WTC11 (cell line): ENCODE data around the gene BFSP1. TPM values are rescaled to one million over a fixed set of nuclear protein-coding genes. Genes with fewer than 3 reads are reported as not detected.

ENCODE experiments used
- ATAC-seq: fragments of 200-7000 bp; cut with Tn5 transposase; 2 replicates; pipeline ENCODE4 v1.10.0; 2021; ENCODE audit warnings: mild to moderate bottlenecking, moderate library complexity
- CTCF ChIA-PET: fragments of 300-600 bp; sonication (Branson Sonifier 250); formaldehyde crosslinking; loops from one replicate; lab custom pipeline; 2021; ENCODE audit warnings: antibody characterized with exemption; lab: Charles Lee
- POLR2A ChIA-PET: fragments of 350-600 bp; sonication (Branson Sonifier 250); formaldehyde crosslinking; loops from one replicate; lab custom pipeline; 2021; ENCODE audit warnings: antibody characterized with exemption; lab: Charles Lee
- DNase-seq: peaks from one replicate; pipeline ENCODE4 v3.0.0; 2021; ENCODE audit warnings: low spot score
- H3K27ac Mint-ChIP-seq: 2 replicates; pipeline ENCODE4 v1.8.0; 2021; ENCODE audit warnings: mixed read lengths
- H3K27me3 Mint-ChIP-seq: 2 replicates; pipeline ENCODE4 v1.8.0; 2021; ENCODE audit warnings: low read depth, mild to moderate bottlenecking, moderate library complexity, mixed read lengths
- H3K36me3 Mint-ChIP-seq: 2 replicates; pipeline ENCODE4 v1.8.0; 2021; ENCODE audit warnings: mixed read lengths
- H3K4me1 Mint-ChIP-seq: 2 replicates; pipeline ENCODE4 v1.8.0; 2022; ENCODE audit warnings: mixed read lengths
- H3K4me3 Mint-ChIP-seq: 2 replicates; pipeline ENCODE4 v1.8.0; 2021; ENCODE audit warnings: mild to moderate bottlenecking, moderate library complexity, mixed read lengths
- H3K9me3 Mint-ChIP-seq: 2 replicates; pipeline ENCODE4 v1.8.0; 2021; ENCODE audit warnings: mixed read lengths
- AFF4 ChIP-seq: sonication (generic); formaldehyde crosslinking; IDR thresholded peaks from 2 replicates; pipeline ENCODE4 v1.8.1; 2023; ENCODE audit warnings: mild to moderate bottlenecking, missing genetic modification reagents, borderline replicate concordance
- ARID4B ChIP-seq: sonication (generic); formaldehyde crosslinking; IDR thresholded peaks from 2 replicates; pipeline ENCODE4 v1.8.0; 2023; ENCODE audit warnings: missing genetic modification reagents, mild to moderate bottlenecking, borderline replicate concordance
- ATF2 ChIP-seq: sonication (generic); formaldehyde crosslinking; IDR thresholded peaks from 2 replicates; pipeline ENCODE4 v1.8.1; 2022; ENCODE audit warnings: low read depth, missing genetic modification reagents, borderline replicate concordance
- ATF3 ChIP-seq: sonication (generic); formaldehyde crosslinking; conservative IDR thresholded peaks from 2 replicates; pipeline ENCODE4 v1.8.1; 2022; ENCODE audit warnings: mild to moderate bottlenecking, missing genetic modification reagents
- CBFB ChIP-seq: sonication (generic); formaldehyde crosslinking; IDR thresholded peaks from 2 replicates; pipeline ENCODE4 v1.8.1; 2022; ENCODE audit warnings: mild to moderate bottlenecking, low read depth, missing genetic modification reagents
- CREB1 ChIP-seq: sonication (generic); formaldehyde crosslinking; IDR thresholded peaks from 2 replicates; pipeline ENCODE4 v1.8.0; 2023; ENCODE audit warnings: mild to moderate bottlenecking, missing genetic modification reagents
- FOXP4 ChIP-seq: sonication (generic); formaldehyde crosslinking; IDR thresholded peaks from 2 replicates; pipeline ENCODE4 v1.8.0; 2022; ENCODE audit warnings: mild to moderate bottlenecking, missing genetic modification reagents
- GRHL2 ChIP-seq: fragments of 250-450 bp; sonication (Bioruptor Pico); IDR thresholded peaks from 2 replicates; pipeline ENCODE4 v1.8.0; 2022; ENCODE audit warnings: mild to moderate bottlenecking, moderate library complexity; ENCODE audit not compliant: insufficient replicate concordance, severe bottlenecking
- GTF2I ChIP-seq: fragments of 250-450 bp; sonication (Bioruptor Pico); conservative IDR thresholded peaks from 2 replicates; pipeline ENCODE4 v1.4.0; 2021; ENCODE audit warnings: mild to moderate bottlenecking
- KAT7 ChIP-seq: sonication (generic); formaldehyde crosslinking; IDR thresholded peaks from 2 replicates; pipeline ENCODE4 v1.8.1; 2023; ENCODE audit warnings: missing genetic modification reagents, mild to moderate bottlenecking, borderline replicate concordance
- MXD4 ChIP-seq: fragments of 250-450 bp; sonication (Bioruptor Pico); IDR thresholded peaks from 2 replicates; pipeline ENCODE4 v1.8.0; 2021; ENCODE audit warnings: mild to moderate bottlenecking, moderate library complexity, borderline replicate concordance
- NFATC4 ChIP-seq: fragments of 250-450 bp; sonication (Bioruptor Pico); IDR thresholded peaks from 2 replicates; pipeline ENCODE4 v1.9.0; 2021; ENCODE audit warnings: mild to moderate bottlenecking
- NR3C1 ChIP-seq: sonication (generic); formaldehyde crosslinking; conservative IDR thresholded peaks from 2 replicates; pipeline ENCODE4 v1.8.1; 2023; ENCODE audit warnings: low read depth, mild to moderate bottlenecking, missing genetic modification reagents
- PREB ChIP-seq: sonication (generic); formaldehyde crosslinking; IDR thresholded peaks from 2 replicates; pipeline ENCODE4 v1.8.1; 2022; ENCODE audit warnings: mild to moderate bottlenecking, missing genetic modification reagents, moderate library complexity, borderline replicate concordance
- SP1 ChIP-seq: sonication (generic); formaldehyde crosslinking; conservative IDR thresholded peaks from 2 replicates; pipeline ENCODE4 v1.8.1; 2022; ENCODE audit warnings: missing genetic modification reagents
- TCF7 ChIP-seq: sonication (generic); formaldehyde crosslinking; IDR thresholded peaks from 2 replicates; pipeline ENCODE4 v1.8.0; 2022; ENCODE audit warnings: mild to moderate bottlenecking, low read depth, missing genetic modification reagents, moderate library complexity
- TP53 ChIP-seq: sonication (generic); formaldehyde crosslinking; IDR thresholded peaks from 2 replicates; pipeline ENCODE4 v1.8.1; 2023; ENCODE audit warnings: mild to moderate bottlenecking, missing genetic modification reagents
- USF1 ChIP-seq: sonication (generic); formaldehyde crosslinking; IDR thresholded peaks from 2 replicates; pipeline ENCODE4 v1.8.0; 2022; ENCODE audit warnings: mild to moderate bottlenecking, missing genetic modification reagents
- ZNF138 ChIP-seq: sonication (generic); formaldehyde crosslinking; conservative IDR thresholded peaks from 2 replicates; pipeline ENCODE4 v1.8.1; 2022; ENCODE audit warnings: mild to moderate bottlenecking, moderate library complexity, missing genetic modification reagents
- ZNF232 ChIP-seq: sonication (generic); formaldehyde crosslinking; IDR thresholded peaks from 2 replicates; pipeline ENCODE4 v1.8.0; 2022; ENCODE audit warnings: mild to moderate bottlenecking, missing genetic modification reagents
- ZNF396 ChIP-seq: fragments of 250-450 bp; sonication (Bioruptor Pico); IDR thresholded peaks from 2 replicates; pipeline ENCODE4 v1.8.0; 2021; ENCODE audit warnings: mild to moderate bottlenecking, moderate library complexity, borderline replicate concordance
- total RNA-seq: library from RNA; stranded (reverse); gene quantifications from 3 replicates; pipeline ENCODE4 v1.2.3, GENCODE V29; 2021

Gene BFSP1
- total RNA-seq, 1 experiment from 2014 or later: 3.0 TPM

GRCh38 chr20:17562804-17563305 is 31.7 kb upstream of the BFSP1 start (continued):
- TF ChIP-seq TCF7 (CRISPR knock-in tag) (no peak), NFATC4 (no peak), NR3C1 (CRISPR knock-in tag) (no peak), PREB (CRISPR knock-in tag) (no peak), MXD4 (no peak), AFF4 (CRISPR knock-in tag) (no peak), CBFB (CRISPR knock-in tag) (no peak), CREB1 (CRISPR knock-in tag) (no peak), ZNF232 (CRISPR knock-in tag) (no peak), SP1 (CRISPR knock-in tag) (no peak), GTF2I (CRISPR knock-in tag) (no peak), USF1 (CRISPR knock-in tag) (no peak), ATF2 (CRISPR knock-in tag) (no peak), GRHL2 (CRISPR knock-in tag) (no peak), FOXP4 (CRISPR knock-in tag) (no peak)
- TF ChIP-seq, all 79 proteins: peak for 0

GRCh38 chr20:17560344-17561074 is 29.3 kb upstream of the BFSP1 start:
- H3K36me3 Mint-ChIP-seq: no peaks in the 10 kb centered on the region
- ATAC-seq (no peak), DNase-seq (no peak)
- no peaks in the 10 kb centered on the region for H3K9me3 Mint-ChIP-seq
- no peaks in the 10 kb centered on the region for H3K27me3 Mint-ChIP-seq
- H3K4me1 Mint-ChIP-seq: peaks cover 28% of the 10 kb centered on the region
- H3K27ac Mint-ChIP-seq: no peak overlapping the region
- POLR2A ChIA-PET: no interaction called here
- CTCF ChIA-PET: interaction anchor here (1.6 kb wide), 1 partner anchor 9 kb away, joined by 3 read pairs; the partner anchor contains the start of gene DSTN
- no peak overlapping the region for H3K4me3 Mint-ChIP-seq
- TF ChIP-seq TP53 (CRISPR knock-in tag): no peak
- no peak for TF ChIP-seq ARID4B (CRISPR knock-in tag)
- no peak for TF ChIP-seq ZNF396
- TF ChIP-seq ATF3 (CRISPR knock-in tag): no peak
- TF ChIP-seq KAT7 (CRISPR knock-in tag): no peak
- TF ChIP-seq ZNF138: no peak
